ENCODE measurements around the gene CHST15.
"Not testable (repeated sequence)": the region's sequence is repeated elsewhere in the genome, so short reads cannot be mapped to it uniquely, and the experiment has no call there.

The CHST15 gene

GRCh38 chr10:124124123-124124768 lies 30.8 kb upstream of the CHST15 start:
- DNase-seq, result peak; percentile 34 to 51

GRCh38 chr10:124123156-124123555 lies 29.8 kb upstream of the CHST15 start:
- DNase-seq, result no peak

GRCh38 chr10:124122211-124122610 lies 28.8 kb upstream of the CHST15 start:
- DNase-seq, result no peak

GRCh38 chr10:124120410-124121061 lies 27.1 kb upstream of the CHST15 start:
- no peak for DNase-seq

- DNase-seq, result peak; percentile 89 to 94
These were observed 26.5 kb upstream of the CHST15 start for GRCh38 chr10:124119946-124120345.

- DNase-seq, result no peak
These were observed 25.8 kb upstream of the CHST15 start for GRCh38 chr10:124119216-124119615.

- no peak for DNase-seq
These were observed 24.4 kb upstream of the CHST15 start for GRCh38 chr10:124117833-124118232.

GRCh38 chr10:124117511-124117785 lies 24.1 kb upstream of the CHST15 start:
- no peak for DNase-seq

GRCh38 chr10:124116771-124117510 lies 23.5 kb upstream of the CHST15 start:
- peak in 1 of 2 experiments; percentile 8 for DNase-seq

GRCh38 chr10:124114696-124115095 lies 21.3 kb upstream of the CHST15 start:
- no peak for DNase-seq

GRCh38 chr10:124112891-124113580 lies 19.6 kb upstream of the CHST15 start:
- no peak for DNase-seq

GRCh38 chr10:124110882-124111281 lies 17.5 kb upstream of the CHST15 start:
- no peak for DNase-seq

- no peak for DNase-seq
These were observed 15.9 kb upstream of the CHST15 start for GRCh38 chr10:124109261-124109660.

GRCh38 chr10:124107072-124107471 lies 13.7 kb upstream of the CHST15 start:
- no peak for DNase-seq

GRCh38 chr10:124106241-124106879 lies 13.0 kb upstream of the CHST15 start:
- no peak for DNase-seq

GRCh38 chr10:124105594-124105993 lies 12.2 kb upstream of the CHST15 start:
- no peak for DNase-seq

- no peak for DNase-seq
These were observed 11.6 kb upstream of the CHST15 start for GRCh38 chr10:124105045-124105444.

GRCh38 chr10:124104011-124104627 lies 10.7 kb upstream of the CHST15 start:
- DNase-seq, result no peak

GRCh38 chr10:124101351-124101750 lies 8.0 kb upstream of the CHST15 start:
- no peak for DNase-seq

GRCh38 chr10:124100651-124101050 lies 7.3 kb upstream of the CHST15 start:
- DNase-seq, result not testable (repeated sequence)

GRCh38 chr10:124100124-124100523 lies 6.7 kb upstream of the CHST15 start:
- no peak for DNase-seq

- DNase-seq, result no peak
These were observed 6.2 kb upstream of the CHST15 start for GRCh38 chr10:124099604-124100003.

- no peak for DNase-seq
These were observed 5.2 kb upstream of the CHST15 start for GRCh38 chr10:124098575-124098974.

All from Kasumi-1 (cell line).